Esophagus muscularis mucosa (tissue), 3 donors: ENCODE data around the gene MMP23B.
"Not testable (repeated sequence)": the region's sequence is repeated elsewhere in the genome, so short reads cannot be mapped to it uniquely, and the experiment has no call there.

ENCODE experiments used
- EP300 ChIP-seq: sonication (generic); formaldehyde crosslinking; IDR thresholded peaks from one replicate; pipeline ENCODE4 v1.6.1; 2017; ENCODE audit warnings: antibody characterized with exemption
- TF ChIP-seq, protein P1 (sequence below), 3 experiments: fragments of 200-600 bp in 2 of 3; fragments of 450-650 bp in 1 of 3; sonication (generic) in 2 of 3; IDR thresholded peaks; one replicate each; pipeline ENCODE4 v1.5.1; 2017 to 2019; ENCODE audit warnings: antibody characterized with exemption in 3 of 3, mild to moderate bottlenecking in 2 of 3, moderate library complexity in 1 of 3

DNA sequence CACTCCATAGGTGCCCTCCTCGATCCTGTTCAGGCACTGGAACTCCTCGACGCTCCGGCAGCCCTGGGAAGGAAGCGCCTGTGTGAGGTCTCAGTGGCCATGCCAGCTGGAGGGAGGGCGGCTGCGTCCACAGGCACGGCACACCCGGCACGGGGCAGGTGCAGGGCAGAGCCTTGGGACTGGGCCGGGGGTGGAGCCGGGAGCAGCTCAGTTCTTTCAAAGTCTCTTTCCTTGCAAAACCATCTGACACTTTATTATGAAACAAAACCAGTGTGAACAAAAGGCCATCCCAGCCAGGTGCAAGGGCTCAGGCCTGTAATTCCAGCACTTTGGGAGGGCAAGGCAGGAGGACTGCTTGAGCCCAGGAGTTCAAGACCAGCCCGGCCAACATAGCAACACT lies 6.6 kb downstream of the MMP23B start:
- TF ChIP-seq, protein P1, sequence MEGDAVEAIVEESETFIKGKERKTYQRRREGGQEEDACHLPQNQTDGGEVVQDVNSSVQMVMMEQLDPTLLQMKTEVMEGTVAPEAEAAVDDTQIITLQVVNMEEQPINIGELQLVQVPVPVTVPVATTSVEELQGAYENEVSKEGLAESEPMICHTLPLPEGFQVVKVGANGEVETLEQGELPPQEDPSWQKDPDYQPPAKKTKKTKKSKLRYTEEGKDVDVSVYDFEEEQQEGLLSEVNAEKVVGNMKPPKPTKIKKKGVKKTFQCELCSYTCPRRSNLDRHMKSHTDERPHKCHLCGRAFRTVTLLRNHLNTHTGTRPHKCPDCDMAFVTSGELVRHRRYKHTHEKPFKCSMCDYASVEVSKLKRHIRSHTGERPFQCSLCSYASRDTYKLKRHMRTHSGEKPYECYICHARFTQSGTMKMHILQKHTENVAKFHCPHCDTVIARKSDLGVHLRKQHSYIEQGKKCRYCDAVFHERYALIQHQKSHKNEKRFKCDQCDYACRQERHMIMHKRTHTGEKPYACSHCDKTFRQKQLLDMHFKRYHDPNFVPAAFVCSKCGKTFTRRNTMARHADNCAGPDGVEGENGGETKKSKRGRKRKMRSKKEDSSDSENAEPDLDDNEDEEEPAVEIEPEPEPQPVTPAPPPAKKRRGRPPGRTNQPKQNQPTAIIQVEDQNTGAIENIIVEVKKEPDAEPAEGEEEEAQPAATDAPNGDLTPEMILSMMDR (IDR thresholded peaks at IDR 0.05) = not testable (repeated sequence)
- TF ChIP-seq EP300 = not testable (repeated sequence)
